Vagina (tissue), 2 donors: ENCODE data around the gene RAPGEF4. TPM values are rescaled to one million over a fixed set of nuclear protein-coding genes. Genes with fewer than 3 reads are reported as not detected.

Source experiments
- DNase-seq, 2 donors: peaks; one replicate each; pipeline ENCODE4 v3.0.0-alpha.2; 2017; ENCODE audit errors: extremely low spot score in 2 of 2
- H3K27ac ChIP-seq: fragments of 200-600 bp; sonication (generic); one replicate; pipeline ENCODE4 v1.5.1; 2019
- H3K27me3 ChIP-seq: fragments of 200-600 bp; sonication (generic); one replicate; pipeline ENCODE4 v1.5.1; 2019
- H3K36me3 ChIP-seq, 2 donors: fragments of 200-600 bp; sonication (generic); one replicate each; pipeline ENCODE4 v1.5.1; 2017 to 2019
- H3K4me1 ChIP-seq: fragments of 200-600 bp; sonication (generic); one replicate; pipeline ENCODE4 v1.5.1; 2019
- H3K4me3 ChIP-seq, 2 donors: fragments of 200-600 bp; sonication (generic); 1 replicate in 1 of 2; 2 replicates in 1 of 2; pipeline ENCODE4 v1.5.1; 2016 to 2019
- H3K9me3 ChIP-seq: fragments of 200-600 bp; sonication (generic); one replicate; pipeline ENCODE4 v1.5.1; 2019
- POLR2A ChIP-seq, 2 donors: fragments of 450-650 bp; IDR thresholded peaks; one replicate each; pipeline ENCODE4 v1.6.1; 2017; ENCODE audit warnings: antibody characterized with exemption in 2 of 2, mild to moderate bottlenecking in 2 of 2, moderate library complexity in 2 of 2
- POLR2AphosphoS5 ChIP-seq, 2 donors: sonication (generic); formaldehyde crosslinking; IDR thresholded peaks; one replicate each; pipeline ENCODE4 v1.9.0; 2017; ENCODE audit warnings: antibody characterized with exemption in 2 of 2, mild to moderate bottlenecking in 2 of 2, low read depth in 1 of 2; ENCODE audit not compliant: insufficient read depth in 1 of 2
- intact Hi-C: fragments of 100-400 bp; cut with DNase I; formaldehyde crosslinking; loops from one replicate; pipeline ENCODE4 v1.15.1; 2023
- total RNA-seq: library from RNA; depleted of rRNA; stranded (reverse); fragments of >200 nt; gene quantifications from one replicate; pipeline ENCODE4 v1.2.3, GENCODE V29; 2016
- TF ChIP-seq, protein P1 (sequence below), 3 experiments: fragments of 450-650 bp in 2 of 3; fragments of 200-600 bp in 1 of 3; sonication (generic) in 1 of 3; IDR thresholded peaks; one replicate each; pipeline ENCODE4 v1.5.1; 2017 to 2019; ENCODE audit warnings: antibody characterized with exemption in 3 of 3, mild to moderate bottlenecking in 2 of 3, moderate library complexity in 2 of 3

Gene RAPGEF4
- total RNA-seq, 1 donor from 2014 or later, result 18.4 TPM

DNA sequence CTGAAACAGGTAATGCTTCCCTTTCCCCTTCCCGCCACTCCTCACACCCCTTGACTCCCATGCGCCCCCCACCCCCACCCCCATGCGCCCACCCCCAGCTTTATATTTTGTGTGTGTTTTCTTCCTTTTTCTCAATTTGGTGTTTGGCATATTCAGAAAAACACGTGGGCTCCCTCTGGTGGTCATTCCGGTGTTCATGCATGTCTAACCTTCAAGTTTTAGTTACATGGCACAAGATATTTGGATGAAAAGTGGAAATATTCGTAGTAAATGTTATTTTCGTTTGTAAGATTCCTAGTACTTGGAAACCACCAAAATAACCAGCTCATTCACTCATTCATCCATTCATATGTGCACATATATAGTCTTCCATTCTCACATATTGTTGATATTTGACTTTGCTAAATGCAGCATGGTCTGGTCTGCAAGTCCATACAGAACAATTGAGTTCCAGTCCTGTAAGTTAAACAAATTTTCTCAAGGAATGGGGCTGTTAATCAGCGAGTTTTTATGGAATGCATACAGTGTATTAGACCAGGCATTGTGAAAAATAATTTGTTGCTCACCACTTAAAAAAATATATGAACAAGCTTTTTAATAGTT is 196.4 kb downstream of the RAPGEF4 start:
- H3K36me3 ChIP-seq, result no peaks in the 10 kb centered on the region
- no peaks in the 10 kb centered on the region for H3K9me3 ChIP-seq
- peaks cover 20% of the 10 kb centered on the region for H3K4me1 ChIP-seq
- H3K27me3 ChIP-seq, result no peaks in the 10 kb centered on the region
- H3K27ac ChIP-seq, result peak overlapping the region; percentile 50
- peak overlapping the region; percentile 4 to 15 for H3K4me3 ChIP-seq
- DNase-seq, result no peak
- intact Hi-C loops, result loop anchor here (5.0 to 10.0 kb wide), 2 partner anchors 67 to 125 kb away; no protein-coding TSS in a partner anchor
- no peak for TF ChIP-seq POLR2AphosphoS5 (IDR thresholded peaks at IDR 0.05; ENCODE audit: insufficient read depth in 1 of 2, low read depth in 1 of 2)
- TF ChIP-seq, protein P1, sequence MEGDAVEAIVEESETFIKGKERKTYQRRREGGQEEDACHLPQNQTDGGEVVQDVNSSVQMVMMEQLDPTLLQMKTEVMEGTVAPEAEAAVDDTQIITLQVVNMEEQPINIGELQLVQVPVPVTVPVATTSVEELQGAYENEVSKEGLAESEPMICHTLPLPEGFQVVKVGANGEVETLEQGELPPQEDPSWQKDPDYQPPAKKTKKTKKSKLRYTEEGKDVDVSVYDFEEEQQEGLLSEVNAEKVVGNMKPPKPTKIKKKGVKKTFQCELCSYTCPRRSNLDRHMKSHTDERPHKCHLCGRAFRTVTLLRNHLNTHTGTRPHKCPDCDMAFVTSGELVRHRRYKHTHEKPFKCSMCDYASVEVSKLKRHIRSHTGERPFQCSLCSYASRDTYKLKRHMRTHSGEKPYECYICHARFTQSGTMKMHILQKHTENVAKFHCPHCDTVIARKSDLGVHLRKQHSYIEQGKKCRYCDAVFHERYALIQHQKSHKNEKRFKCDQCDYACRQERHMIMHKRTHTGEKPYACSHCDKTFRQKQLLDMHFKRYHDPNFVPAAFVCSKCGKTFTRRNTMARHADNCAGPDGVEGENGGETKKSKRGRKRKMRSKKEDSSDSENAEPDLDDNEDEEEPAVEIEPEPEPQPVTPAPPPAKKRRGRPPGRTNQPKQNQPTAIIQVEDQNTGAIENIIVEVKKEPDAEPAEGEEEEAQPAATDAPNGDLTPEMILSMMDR (IDR thresholded peaks at IDR 0.05), result peak; percentile 21 to 63 (median 42)

DNA sequence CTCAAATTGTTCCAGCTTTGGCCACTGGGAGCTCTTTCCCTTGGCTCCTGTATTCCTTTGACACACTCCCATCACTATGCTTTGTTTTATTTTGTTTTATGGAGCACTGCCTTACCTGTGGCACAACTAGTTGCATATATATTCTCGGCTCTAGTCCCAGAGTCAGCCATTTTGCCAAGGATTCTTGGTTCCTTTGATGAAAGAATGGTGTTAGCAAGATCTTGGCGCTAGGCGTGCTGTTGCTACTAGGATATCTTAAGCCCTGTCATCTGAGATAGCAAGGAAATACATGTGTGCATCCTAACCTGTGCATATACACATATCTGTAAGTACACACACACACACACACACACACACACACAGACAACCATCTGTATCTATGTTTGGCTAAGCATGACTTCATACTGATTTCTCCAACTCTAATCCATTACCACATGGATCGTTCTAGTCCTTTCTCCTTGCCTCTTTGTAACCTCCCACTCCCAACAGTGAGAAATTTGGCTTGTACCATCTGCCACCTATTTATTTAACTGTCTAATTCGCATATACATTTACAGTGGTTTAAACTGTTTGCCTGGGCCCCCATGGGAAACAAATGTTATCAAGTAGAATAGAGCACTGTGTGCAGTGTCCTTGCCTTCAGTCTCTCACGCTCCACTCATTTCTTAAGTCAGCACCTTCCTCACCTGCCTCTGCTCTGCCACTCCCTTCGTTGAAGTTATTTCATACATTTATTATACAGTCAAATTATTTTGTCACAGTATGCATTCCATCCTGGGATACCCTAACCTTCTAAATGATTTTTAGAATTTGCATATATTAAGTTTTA is 202.5 kb downstream of the RAPGEF4 start:
- no peak for DNase-seq
- Histone ChIP-seq H3K4me1 (no peaks in the 10 kb centered on the region), H3K9me3 (no peaks in the 10 kb centered on the region), H3K4me3 (no peak overlapping the region), H3K27ac (no peak overlapping the region), H3K27me3 (no peaks in the 10 kb centered on the region), H3K36me3 (no peaks in the 10 kb centered on the region)
- intact Hi-C loops, result loop anchor here (10.0 kb wide), 1 partner anchor 73 kb away; no protein-coding TSS in a partner anchor
- TF ChIP-seq, protein P1 (IDR thresholded peaks at IDR 0.05), result no peak
- TF ChIP-seq POLR2A (IDR thresholded peaks at IDR 0.05), result no peak
- TF ChIP-seq POLR2AphosphoS5 (IDR thresholded peaks at IDR 0.05; ENCODE audit: insufficient read depth in 1 of 2, low read depth in 1 of 2), result no peak

DNA sequence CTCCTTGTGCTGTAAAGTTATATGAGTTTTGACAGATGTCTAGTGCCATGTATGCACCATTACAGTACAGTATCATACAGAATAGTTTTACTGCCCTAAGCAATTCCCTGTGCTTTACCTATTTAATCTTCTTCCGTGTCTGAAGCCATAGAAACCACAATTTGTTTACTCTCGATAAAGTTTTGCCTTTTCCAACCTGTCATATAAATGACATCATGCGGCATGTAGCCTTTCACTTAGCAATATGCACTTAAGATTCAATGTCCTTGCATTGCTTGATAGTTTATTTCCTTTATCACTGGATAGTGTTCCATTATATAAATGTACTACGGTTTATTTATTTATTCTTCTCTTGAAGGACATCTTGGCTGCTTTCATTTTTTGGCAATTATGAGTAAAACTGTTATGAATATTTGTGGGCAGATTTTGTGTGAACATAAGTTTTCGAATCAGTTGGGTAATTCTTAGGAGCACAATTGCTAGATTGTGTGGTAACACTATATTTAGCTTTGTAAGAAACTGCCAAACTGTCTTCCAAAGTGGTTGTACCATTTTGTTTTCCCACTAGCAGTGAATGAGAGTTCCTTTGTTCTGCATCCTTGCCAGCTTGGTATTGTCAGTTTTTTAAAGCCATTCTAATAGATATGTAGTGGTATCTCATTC is 203.2 kb downstream of the RAPGEF4 start:
- intact Hi-C loops, result loop anchor here (10.0 kb wide), 1 partner anchor 74 kb away; no protein-coding TSS in a partner anchor
- no peak for TF ChIP-seq POLR2AphosphoS5 (IDR thresholded peaks at IDR 0.05; ENCODE audit: insufficient read depth in 1 of 2, low read depth in 1 of 2)
- TF ChIP-seq, protein P1 (IDR thresholded peaks at IDR 0.05), result no peak
- TF ChIP-seq POLR2A (IDR thresholded peaks at IDR 0.05), result no peak

DNA sequence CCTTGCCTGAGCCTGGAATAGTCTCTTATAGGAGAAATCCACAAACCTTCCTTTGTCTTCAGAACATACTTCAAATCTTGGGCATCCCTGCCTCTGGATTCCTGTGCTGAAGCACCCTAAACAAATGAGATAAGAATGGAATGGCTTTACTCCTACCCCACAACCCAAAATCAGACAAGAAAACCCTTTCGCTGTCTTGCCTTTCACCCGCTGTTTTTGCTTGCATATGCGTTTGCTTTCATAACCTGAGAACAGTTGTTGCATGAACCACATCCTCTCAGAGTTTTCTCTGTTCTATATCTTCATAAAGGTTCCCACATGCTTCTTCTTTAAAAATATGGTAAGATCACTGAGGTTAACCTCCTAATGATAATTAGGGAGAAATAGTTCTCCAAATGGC is 207.9 kb downstream of the RAPGEF4 start:
- H3K27me3 ChIP-seq, result no peaks in the 10 kb centered on the region
- intact Hi-C loops, result no loop called here
- H3K36me3 ChIP-seq, result no peaks in the 10 kb centered on the region
- no peaks in the 10 kb centered on the region for H3K4me1 ChIP-seq
- no peak for DNase-seq
- no peak overlapping the region for H3K27ac ChIP-seq
- no peaks in the 10 kb centered on the region for H3K9me3 ChIP-seq
- no peak for TF ChIP-seq POLR2AphosphoS5 (IDR thresholded peaks at IDR 0.05; ENCODE audit: insufficient read depth in 1 of 2, low read depth in 1 of 2)
- TF ChIP-seq POLR2A (IDR thresholded peaks at IDR 0.05), result no peak
- TF ChIP-seq, protein P1 (IDR thresholded peaks at IDR 0.05), result no peak
- H3K4me3 ChIP-seq, result no peak overlapping the region

More for the DNA sequence above, 203.2 kb downstream of the RAPGEF4 start:
- H3K36me3 ChIP-seq, result no peaks in the 10 kb centered on the region
- H3K9me3 ChIP-seq, result no peaks in the 10 kb centered on the region
- no peaks in the 10 kb centered on the region for H3K4me1 ChIP-seq
- H3K27ac ChIP-seq, result no peak overlapping the region
- H3K4me3 ChIP-seq, result no peak overlapping the region
- no peaks in the 10 kb centered on the region for H3K27me3 ChIP-seq
- no peak for DNase-seq
